HG03095 (cell line): ENCODE measurements around the gene RAPSN.

ENCODE experiments used
- ATAC-seq: cut with Tn5 transposase; IDR thresholded peaks from one replicate; pipeline ENCODE4 v1.9.1; 2021; ENCODE audit warnings: moderate library complexity; ENCODE audit not compliant: unreplicated experiment

The RAPSN gene

GRCh38 chr11:47409440-47410369 lies 39.2 kb downstream of the RAPSN start:
- ATAC-seq: no peak

- ATAC-seq: no peak
Measured at GRCh38 chr11:47408598-47409439, 40.1 kb downstream of the RAPSN start.

DNA sequence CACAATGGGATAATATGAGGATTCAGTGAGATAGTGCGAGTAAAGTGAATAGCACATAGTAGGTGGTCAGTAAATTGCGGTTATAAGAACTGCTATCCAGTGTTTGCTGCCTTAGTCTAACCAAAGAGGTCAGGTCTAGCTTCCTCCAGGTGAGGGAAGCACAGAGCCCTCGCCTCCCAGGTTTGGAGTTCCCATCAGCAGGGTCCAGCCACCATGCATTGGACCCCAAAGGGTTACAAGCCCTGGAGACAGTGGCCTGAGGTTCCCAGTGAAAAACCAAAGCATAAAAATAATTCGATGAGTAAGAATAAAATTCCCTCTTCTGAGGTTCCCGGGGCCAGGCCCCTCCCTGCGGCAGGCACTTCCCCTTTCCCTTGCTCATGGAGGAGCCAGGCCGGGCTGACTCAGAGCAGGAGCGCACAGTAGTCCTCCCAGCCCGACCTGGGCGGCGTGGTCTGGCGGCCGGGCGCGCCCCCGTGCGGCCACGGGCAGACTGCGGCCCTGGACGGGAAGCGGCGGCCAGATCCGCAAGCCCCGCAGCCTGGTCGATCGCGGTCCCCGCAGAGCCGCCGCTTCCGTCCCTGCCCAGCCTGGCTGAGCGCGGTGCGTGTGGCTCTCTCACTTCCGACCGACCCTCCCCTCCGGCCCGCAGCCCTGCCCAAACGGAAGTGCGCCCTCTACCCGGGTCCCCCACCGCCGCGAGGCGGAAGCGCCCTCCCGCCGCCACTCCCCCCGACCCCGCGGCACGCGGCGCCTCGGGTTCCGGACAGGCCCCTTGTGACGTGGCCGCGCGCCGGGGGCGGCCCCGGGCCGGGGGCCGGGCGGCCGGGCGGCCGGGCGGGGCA lies 41.0 kb downstream of the RAPSN start, which contains the start of gene SLC39A13:
TSS of gene SLC39A13 (plus strand) at position 845 of the 845 bp plus-strand sequence. CDS start 1,505 bp downstream, outside the sequence.
- peak; percentile 75 for ATAC-seq

DNA sequence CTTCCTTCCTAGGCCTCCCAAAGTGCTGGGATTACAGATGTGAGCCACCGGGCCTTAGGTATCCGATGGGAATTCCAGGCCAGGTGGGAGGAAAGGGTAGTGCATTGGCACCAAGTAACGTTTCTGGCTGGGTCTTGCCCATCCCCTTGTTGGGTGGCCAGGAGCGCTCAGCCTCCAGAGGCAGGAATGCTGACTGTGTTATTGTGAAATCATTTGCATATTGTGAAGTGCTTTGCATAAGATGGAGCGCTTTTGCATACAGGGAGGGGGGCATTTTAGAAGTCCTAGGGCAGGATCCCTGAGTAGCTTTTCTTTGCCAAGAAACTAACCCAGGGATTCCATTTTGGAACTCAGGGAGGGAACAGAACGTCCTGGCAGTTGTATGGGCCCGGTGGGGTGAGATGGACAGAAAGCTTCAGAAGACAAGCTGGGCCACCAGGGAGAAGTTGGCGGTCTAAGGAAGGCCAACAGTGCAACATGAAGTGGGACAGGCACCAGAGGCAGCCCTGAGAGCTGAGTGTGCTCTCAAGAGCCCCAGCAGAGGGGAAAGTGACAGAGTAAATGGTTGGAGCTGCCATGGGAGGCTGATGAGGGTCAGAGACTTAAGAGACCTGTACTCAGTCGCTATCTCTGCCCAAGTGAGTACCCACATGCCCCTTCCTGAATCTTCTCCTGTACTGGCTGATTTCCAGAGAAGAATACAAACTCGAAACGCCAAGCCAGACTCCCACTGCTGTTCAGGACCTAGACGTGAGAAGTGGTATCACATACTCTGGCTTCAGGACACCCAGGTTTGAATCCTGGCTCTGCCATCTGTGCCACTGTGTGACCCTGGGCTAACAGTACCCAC lies 41.8 kb downstream of the RAPSN start:
- no peak for ATAC-seq

DNA sequence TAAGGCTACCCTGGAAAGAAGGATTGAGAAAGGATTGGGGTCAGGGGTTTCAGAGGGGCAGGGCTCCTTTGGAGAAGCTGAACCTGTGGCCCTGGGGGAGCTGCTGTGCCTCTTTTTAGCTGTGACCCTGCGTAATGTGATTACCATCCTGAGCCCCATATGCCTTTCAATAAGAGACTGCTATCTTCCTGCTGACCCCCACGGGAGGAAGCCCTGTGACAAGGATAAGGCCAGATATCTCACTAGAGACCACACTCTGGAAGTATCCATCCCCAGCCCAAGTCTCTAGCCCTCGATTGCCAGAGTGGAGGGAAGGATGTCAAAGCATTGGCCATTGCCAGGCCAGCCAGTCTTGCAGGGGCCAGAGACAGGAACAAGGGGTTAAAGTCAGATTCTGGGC lies 45.4 kb downstream of the RAPSN start:
- no peak for ATAC-seq

- ATAC-seq: no peak
Measured at GRCh38 chr11:47403135-47403534, 45.8 kb downstream of the RAPSN start.

GRCh38 chr11:47400768-47401279 lies 48.1 kb downstream of the RAPSN start:
- ATAC-seq: peak; percentile 61

- ATAC-seq: peak; percentile 38
Measured at GRCh38 chr11:47399860-47400767, 48.8 kb downstream of the RAPSN start.

DNA sequence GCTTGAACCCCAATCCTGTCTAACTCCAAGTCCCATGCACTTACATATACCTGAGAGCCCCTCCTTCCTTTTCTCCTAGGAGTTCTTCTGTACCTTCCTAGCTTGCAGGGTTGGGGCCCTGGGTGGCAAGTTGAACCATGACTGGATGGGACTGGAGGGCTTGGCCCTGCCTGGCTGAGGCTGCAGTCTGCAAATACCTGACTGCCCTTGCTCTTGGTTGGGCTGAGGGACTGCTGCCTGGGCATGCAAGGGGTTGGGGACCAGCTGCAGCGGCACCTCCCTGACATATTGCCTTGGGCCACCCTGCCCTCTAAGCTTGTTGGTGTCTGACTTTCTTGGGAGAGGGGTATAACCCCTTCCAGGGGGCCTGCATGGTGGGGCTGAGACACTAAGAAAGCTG lies 50.4 kb downstream of the RAPSN start:
- no peak for ATAC-seq

GRCh38 chr11:47398011-47398410 lies 50.9 kb downstream of the RAPSN start:
- ATAC-seq: no peak

- no peak for ATAC-seq
Measured at GRCh38 chr11:47396049-47396320, 53.0 kb downstream of the RAPSN start.

DNA sequence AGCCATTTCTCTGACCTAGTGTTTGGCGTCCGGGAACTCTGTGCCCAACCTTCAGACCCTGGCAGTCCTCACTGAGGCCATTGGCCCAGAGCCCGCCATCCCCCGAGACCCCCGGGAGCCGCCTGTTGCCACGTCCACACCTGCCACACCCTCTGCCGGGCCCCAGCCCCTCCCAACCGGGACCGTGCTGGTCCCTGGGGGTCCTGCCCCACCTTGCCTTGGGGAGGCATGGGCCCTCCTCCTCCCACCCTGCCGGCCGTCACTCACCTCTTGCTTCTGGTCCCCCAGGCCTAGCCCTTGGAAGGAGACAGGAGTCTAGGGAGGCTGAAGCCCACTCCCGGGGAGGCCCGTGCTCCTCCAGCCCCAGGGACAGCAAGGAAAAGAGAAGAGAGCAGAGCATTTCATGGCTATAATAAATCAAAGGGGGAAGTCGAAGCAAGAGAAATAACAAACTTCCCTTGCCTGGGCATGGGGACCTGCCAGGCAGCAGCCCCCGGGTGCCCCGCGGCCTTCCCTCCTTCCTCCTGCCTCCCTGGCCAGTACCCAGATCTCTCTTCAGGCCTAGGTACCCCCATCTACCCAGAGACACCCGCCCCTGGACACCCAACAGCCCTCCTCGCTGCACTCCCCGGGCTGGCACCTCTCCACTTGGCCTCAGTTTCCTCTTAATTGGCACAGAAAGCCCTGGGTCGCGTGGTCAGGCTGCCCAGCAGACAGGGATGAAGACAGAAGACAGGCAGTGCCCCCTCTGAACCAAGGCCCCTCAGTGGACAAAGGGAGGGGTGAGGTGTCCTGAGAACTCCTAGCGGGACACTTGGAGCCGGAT lies 53.5 kb downstream of the RAPSN start:
- no peak for ATAC-seq

- peak; percentile 49 for ATAC-seq
Measured at GRCh38 chr11:47394322-47395222, 54.4 kb downstream of the RAPSN start.

GRCh38 chr11:47394050-47394321 lies 55.0 kb downstream of the RAPSN start:
- no peak for ATAC-seq

DNA sequence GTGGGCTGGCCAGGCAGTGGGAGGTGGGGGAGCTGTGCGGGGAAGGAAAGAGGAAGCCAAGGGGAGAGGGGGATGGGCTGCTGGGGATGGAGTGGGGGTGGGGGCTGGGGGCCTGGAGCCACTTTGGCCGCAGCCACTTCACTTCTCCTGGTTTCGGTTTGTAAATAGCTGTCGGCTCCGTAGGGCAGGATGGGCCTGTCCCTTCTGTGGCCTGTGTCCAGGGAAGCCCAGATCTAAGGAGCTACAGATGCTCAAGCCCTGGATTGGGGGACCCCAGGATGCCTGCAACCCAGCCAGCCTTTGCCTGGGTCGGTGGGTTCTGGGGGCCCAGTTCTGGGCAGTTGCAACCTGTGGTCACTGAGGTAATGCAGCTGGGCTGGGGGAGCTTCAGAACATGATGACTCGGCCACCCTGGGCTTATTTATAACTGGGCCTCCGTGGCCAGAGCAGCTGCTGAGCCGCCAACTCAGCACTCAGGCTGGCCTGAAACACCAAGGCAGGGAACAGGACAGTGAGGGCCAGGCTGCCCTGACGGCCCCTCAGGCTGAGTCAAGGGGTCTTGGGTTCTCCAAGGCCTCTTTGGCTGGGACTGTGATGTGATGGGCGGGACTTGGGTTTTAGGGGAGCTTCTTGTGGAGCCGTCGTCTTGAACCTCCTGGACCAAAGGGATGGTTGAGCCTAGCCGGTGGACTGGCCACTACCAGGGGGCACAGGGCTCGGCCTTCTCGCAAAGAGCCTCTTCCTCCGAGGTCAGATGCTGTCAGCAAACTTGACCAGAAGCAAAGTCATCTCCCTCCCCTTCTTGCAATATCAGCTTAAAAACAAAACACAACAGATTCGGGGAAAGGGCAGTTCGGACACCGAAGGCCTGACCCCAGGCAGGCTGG lies 55.5 kb downstream of the RAPSN start:
- ATAC-seq: no peak

GRCh38 chr11:47392546-47393162 lies 56.3 kb downstream of the RAPSN start:
- no peak for ATAC-seq
